HG03064 (cell line): ENCODE data around the gene ADI1.
"Not testable (repeated sequence)": the region's sequence is repeated elsewhere in the genome, so short reads cannot be mapped to it uniquely, and the experiment has no call there.

Experiments used
- ATAC-seq: cut with Tn5 transposase; IDR thresholded peaks from one replicate; pipeline ENCODE4 v1.9.1; 2021; ENCODE audit warnings: low read depth; ENCODE audit not compliant: unreplicated experiment

Gene ADI1

GRCh38 chr2:3465328-3465727 is 54.0 kb downstream of the ADI1 start:
- ATAC-seq, result no peak

- ATAC-seq, result no peak
Observed at GRCh38 chr2:3464401-3465005, 54.8 kb downstream of the ADI1 start.

- ATAC-seq, result no peak
Observed at GRCh38 chr2:3463944-3464343, 55.4 kb downstream of the ADI1 start.

- ATAC-seq, result no peak
Observed at GRCh38 chr2:3463186-3463835, 56.0 kb downstream of the ADI1 start.

GRCh38 chr2:3462493-3463104 is 56.7 kb downstream of the ADI1 start:
- peak; percentile 5 for ATAC-seq

- peak; percentile 66 for ATAC-seq
Observed at GRCh38 chr2:3461801-3462492, 57.4 kb downstream of the ADI1 start.

- ATAC-seq, result no peak
Observed at GRCh38 chr2:3460831-3461800, 58.2 kb downstream of the ADI1 start.

- ATAC-seq, result no peak
Observed at GRCh38 chr2:3460156-3460555, 59.2 kb downstream of the ADI1 start.

GRCh38 chr2:3459185-3460015 is 59.9 kb downstream of the ADI1 start:
- no peak for ATAC-seq

- no peak for ATAC-seq
Observed at GRCh38 chr2:3458396-3459184, 60.7 kb downstream of the ADI1 start.

GRCh38 chr2:3457524-3458395 is 61.6 kb downstream of the ADI1 start:
- no peak for ATAC-seq

- ATAC-seq, result no peak
Observed at GRCh38 chr2:3456125-3456524, 63.2 kb downstream of the ADI1 start.

GRCh38 chr2:3454802-3455201 is 64.5 kb downstream of the ADI1 start:
- ATAC-seq, result no peak

GRCh38 chr2:3454005-3454404 is 65.3 kb downstream of the ADI1 start:
- ATAC-seq, result not testable (repeated sequence)

- no peak for ATAC-seq
Observed at GRCh38 chr2:3453190-3453999, 65.9 kb downstream of the ADI1 start.

GRCh38 chr2:3451926-3452671 is 67.2 kb downstream of the ADI1 start:
- ATAC-seq, result no peak
